Inferior parietal cortex (tissue), 1 donor: ENCODE data around the gene GNB3.

Experiments used
- DNase-seq: peaks from one replicate; pipeline ENCODE4 v3.0.0-alpha.2; 2016; ENCODE audit errors: extremely low spot score

GNB3 gene

DNA sequence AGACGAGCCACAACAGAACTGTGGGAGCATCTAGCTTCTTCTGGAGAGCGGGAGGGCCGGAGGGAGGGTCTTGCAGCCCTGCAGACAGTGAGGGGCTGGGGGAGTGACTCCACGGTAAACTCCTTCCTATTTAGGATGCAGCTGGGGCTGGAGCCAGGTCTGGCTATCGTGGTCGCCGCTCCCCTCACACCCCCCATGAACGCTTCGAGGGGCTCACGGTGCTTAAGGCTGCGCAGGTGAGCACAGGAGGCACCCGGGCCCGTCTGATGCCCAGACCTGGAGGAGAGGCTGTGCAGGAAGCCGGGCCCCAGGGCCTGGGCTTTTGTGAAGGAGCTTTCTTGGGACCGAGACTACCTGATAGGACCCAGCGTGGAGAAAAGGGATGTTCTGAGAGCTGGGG is 3.9 kb upstream of the GNB3 start:
- DNase-seq, result no peak

DNA sequence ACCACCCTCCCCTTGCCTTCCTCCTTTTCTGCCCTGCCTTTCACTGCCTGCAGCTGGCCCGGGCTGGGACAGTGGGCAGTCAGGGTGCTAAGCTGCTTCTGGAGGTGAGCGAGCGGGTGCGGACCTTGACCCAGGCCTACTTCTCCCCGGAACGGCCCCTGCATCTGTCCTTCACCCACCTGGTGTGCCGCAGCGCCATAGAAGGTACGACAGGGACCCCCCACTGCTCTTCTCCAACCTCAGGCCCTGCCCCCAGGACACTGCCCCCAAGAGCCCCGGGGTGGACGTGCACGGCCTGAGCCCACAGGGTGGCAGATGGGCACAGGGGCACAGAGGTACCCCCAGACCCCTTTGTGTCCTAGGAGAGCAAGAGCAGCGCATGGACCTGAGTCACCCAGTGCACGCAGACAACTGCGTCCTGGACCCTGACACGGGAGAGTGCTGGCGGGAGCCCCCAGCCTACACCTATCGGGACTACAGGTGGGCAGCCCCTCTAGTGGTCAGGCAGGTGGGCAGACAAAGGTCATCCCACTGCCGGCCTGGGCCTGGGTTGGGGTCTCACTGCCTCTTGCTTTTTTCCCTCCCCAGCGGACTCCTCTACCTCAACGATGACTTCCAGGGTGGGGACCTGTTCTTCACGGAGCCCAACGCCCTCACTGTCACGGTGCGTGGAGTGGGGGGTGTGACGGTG is 3.2 kb upstream of the GNB3 start:
- DNase-seq, result no peak

DNA sequence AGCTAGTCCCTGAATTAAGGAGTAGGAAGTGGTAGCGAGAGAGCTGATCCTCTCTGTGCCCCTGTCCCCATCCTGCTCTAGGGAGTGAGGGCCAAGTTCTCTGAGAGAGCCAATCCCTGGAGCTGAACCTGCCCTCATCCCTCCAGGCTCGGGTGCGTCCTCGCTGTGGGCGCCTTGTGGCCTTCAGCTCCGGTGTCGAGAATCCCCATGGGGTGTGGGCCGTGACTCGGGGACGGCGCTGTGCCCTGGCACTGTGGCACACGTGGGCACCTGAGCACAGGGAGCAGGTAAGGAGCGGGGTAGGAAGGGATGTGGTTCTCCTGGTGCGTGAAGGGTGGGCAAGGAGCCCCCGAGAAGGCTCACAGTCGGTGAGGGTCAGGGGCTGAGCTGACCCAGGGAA is 1.9 kb upstream of the GNB3 start:
- no peak for DNase-seq

DNA sequence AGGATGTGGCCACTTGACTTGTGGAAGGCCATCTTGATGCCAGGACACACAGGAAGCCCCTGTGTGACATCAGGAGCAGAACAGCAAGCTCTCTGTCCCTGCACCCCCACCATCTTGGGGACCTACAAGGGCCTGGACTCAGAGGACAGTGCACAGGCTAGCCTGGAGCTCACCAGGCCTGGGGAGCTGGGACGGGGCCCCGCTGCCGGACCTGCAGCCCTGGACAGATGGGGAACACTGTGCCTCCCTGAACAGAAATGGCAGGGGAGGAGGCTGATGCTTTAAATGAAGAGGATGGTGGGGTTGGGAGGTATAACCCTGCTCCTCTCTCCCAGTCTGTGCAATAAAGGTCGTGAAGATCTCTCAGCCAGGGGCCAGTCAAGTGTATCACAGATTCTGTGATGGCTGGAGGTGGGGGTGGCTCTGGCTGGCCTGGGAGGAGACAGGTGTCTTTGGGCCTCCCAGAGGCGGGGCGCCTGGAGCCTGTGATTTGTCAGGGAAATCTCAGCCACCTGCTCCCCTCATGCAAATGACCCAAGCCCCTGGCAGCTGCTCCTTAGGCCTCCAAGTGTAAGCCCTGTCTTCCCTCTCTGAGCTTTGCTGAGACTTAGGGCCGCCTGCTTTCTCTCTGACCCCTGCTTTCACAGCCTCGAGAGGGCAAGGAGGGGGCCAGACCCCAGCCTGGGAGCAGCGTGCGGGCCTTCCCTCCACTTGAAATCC is 1.1 kb upstream of the GNB3 start:
- no peak for DNase-seq

DNA sequence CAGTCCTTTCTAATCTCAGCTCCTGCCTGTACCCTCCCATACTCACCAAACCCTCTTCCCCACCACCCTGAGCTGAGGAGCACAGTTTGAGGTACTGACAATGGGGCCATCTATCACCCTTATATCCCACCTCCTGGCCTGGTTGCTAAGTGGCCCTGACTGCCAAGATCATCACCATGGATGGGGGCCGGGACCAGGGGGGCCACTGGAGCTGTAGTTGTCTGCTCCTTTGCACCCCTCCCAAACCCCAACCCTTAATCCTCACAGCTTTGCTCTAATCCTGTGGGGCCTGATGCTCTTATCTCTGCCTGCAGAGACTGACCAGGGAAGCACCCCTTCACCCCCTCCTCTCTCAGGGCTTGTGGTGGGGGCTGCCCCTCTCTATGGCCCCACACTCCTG is 395 bp upstream of the GNB3 start:
- DNase-seq, result no peak

DNA sequence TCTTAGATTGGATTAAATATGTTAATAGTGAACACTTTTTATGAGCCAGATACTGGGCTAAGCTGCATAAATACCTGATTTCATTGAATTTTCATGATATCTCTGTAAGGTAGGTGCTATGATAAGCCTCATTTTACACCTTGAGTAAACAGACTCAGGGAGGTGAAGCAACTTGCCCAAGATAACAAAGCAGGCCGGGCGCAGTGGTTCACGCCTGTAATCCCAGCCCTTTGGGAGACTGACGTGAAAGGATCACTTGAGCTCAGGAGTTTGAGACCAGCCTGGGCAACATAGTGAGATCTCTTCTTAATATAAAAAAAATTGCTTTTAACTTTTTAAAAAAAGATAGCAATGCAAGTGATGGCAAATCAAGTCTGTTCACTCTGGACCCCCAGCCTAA is 1.4 kb downstream of the GNB3 start:
- no peak for DNase-seq

DNA sequence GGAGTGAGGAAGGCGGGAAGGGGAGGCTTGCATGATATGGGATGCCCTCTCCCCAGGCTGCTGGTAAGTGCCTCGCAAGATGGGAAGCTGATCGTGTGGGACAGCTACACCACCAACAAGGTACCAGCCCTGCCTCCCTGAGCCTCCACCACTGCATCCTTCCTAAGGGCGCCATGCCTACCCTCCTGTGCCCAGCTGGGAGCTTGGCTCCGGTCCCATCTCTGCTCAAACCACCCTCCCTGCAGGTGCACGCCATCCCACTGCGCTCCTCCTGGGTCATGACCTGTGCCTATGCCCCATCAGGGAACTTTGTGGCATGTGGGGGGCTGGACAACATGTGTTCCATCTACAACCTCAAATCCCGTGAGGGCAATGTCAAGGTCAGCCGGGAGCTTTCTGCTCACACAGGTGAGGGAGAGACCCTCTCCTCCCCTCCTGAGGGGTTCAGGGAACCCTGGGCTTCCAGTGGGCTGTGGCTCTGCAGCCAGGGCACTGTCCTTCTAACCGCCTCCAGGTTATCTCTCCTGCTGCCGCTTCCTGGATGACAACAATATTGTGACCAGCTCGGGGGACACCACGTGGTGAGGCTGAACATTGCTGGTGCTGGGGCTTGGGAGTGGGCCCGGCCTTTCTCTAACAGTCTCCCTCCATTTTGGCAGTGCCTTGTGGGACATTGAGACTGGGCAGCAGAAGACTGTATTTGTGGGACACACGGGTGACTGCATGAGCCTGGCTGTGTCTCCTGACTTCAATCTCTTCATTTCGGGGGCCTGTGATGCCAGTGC is 2.6 kb downstream of the GNB3 start:
- DNase-seq, result no peak

DNA sequence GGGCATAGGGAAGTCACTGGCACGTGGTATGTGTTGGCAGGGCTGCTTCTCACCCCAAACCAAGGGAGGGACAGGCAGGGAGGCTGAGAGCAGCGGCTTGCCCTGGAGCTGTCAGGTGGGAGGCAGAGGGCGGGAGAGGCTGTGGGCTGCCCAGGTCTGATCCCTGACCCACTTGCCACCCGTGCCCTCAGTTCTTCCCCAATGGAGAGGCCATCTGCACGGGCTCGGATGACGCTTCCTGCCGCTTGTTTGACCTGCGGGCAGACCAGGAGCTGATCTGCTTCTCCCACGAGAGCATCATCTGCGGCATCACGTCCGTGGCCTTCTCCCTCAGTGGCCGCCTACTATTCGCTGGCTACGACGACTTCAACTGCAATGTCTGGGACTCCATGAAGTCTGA is 4.7 kb downstream of the GNB3 start:
- DNase-seq, result no peak

DNA sequence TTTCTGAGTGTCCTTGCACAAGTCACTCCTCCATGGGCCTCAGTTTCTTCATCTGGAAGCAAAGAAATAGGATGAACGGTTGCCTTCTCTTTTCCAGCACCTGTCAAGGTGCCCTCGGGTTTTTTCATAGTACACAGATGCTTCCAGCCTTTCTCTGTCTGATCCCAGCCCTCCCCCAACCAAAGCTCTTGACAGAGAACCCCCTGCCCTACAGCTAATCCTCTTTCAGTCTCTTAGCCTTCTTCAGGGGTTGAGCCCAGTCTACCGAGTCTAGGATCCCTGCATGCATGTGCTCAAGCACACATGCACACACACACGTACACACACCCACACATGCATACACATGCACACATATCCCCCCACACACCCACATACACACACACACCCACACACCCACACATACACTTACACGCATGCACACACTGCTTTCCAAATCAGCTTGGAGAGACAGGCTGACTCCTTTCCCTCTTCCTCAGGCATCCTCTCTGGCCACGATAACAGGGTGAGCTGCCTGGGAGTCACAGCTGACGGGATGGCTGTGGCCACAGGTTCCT is 5.7 kb downstream of the GNB3 start:
- DNase-seq, result no peak

DNA sequence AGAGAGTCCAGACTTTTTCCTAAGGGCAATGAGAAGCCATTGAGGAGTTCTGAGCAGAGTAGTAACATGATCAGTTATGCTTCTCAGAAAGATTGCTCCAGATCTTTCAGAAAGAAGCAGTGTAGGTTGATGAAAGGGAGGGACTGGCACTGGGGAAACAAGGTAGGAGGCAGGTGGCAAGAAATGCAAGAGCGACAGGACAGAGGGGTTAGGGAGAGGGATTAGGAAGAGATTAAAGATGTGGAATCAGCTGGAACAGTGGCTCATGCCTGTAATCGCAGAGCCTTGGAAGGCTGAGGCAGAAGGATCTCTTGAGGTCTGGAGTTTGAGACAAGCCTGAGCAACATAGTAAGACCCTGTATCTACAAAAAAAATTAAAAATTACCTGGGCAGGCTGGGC is 7.0 kb downstream of the GNB3 start:
- DNase-seq, result no peak

DNA sequence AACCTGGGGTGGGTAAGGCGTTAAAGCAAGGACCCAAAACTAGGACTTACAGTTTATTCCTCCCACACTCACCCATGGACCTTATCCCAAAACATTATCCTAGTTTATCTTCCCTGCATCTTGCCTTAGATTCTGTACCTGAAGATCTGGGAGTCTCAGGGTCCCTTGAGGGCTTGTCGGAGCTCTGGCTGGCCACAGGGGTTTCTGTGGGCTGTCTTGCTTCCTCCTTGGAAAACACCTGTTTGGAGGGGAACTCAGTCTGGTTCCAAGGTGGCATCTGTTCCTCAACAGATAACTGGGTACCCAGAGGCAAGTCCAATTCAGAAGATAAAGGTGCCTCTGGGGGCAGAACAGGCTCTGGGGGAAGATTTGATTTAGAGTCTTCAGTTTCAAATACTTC is 8.7 kb downstream of the GNB3 start:
- DNase-seq, result no peak

DNA sequence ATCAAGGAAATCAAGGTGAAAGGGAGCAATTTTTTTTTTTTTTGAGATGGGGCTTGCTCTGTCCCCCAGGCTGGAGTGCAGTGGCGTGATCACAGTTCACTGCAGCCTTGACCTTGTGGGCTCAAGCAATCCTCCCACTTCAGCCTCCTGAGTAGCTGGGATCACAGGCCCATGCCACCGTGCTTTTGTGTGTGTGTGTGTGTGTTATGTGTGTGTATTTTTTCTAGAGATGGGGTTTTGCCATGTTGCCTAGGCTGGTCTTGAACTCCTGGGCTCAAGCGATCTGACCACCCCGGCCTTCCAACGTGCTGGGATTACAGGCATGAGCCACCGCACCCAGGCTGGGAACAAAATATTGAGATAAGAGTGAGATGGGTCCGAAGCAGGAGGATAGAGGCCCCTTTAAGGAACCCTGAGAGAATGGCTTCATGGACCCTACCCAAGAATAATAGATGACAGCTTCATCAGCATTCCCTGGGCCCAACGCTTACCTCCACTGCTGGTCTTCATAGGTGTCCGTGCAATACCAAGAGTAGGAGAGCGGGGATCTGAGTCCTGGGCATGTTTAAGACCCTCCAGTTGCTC is 9.3 kb downstream of the GNB3 start:
- DNase-seq, result no peak

DNA sequence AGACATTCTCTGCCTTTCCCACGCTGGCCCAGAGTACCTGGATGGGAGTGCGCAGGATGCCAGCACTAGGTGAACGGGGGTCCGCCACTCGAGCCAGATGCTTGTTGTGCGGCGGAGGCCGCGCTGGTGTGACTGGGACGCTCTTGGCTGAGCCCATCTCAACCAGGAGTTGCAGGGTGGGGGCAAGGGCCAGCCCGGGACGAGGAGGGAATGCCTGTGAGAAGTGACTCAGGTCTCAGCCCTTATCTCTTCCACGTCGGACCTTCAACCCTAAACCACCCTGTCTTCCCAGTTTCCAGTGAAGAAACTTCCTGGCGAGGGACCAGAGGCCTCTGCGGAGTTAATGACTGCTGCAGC is 10.0 kb downstream of the GNB3 start:
- DNase-seq, result no peak

DNA sequence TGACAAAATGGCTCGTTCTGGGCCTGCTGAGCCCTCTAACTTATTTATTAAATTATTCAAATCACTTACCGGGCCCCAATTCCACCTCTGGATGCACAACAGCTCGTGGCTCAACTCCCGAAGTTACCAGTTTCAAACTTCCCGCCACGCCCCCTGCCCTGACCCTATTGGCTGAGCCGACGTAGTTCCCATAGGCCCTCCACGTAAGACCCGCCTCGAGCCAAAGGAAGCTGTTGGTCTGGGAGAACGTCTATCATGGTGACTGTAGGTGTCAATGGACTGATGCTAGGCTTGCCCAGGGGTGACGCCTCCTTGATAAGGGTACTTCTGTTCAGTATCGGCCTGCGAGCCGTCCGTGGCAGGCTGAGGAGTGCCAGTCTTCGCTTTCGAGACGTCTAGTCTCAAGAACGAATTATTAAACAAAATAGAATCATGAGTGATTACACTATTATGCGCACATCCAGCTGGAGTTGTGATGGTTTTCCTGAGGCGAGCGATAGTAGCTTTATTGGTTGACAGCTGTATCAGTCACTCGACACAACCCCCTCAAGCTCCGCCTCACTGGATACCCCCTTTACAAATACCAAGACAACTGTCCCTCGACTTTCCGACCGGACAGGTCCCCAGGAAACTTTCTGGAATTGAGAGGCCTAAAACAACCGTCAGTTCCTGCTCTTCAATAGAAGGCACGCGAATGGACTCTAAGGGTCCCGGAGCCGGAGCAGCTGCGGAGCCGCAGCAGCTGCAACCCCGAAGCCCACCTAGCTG is 10.6 kb downstream of the GNB3 start, which contains the start of gene CDCA3:
CDCA3 (minus strand) TSS at position 134 of the 768 bp plus-strand sequence. CDS start 334 bp downstream, outside the sequence.
- DNase-seq, result peak; percentile 97

DNA sequence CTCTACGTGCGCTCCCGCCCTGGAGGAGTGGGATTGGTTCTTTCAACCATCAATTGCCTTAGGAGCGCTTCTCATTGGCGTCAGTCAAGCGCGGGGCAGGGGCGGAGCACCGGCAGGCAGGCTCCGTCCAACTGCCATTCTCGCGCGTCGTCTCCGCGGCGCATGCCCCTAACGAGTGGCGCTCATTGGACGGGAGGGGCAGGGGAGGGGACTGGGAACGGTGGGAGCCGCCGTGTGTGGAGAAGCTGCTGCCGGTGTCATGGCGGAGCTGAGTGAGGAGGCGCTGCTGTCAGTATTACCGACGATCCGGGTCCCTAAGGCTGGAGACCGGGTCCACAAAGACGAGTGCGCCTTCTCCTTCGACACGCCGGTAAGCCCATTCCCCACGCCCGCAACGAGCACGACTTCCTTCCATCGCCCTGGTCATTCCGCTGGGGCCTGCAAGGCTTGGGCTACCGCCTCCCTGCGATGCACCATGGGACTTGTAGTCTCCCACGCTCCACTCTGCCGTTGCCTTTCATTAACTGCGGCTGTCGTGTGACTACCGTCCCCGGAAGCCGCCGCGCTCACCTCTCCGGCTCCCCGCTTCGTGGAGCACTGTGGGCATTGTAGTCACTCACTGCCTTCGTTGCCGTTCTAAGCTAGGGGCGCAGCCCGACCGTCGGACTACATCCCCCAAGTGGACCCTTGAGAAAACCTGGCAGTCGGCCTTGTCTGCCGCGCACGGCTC is 11.4 kb downstream of the GNB3 start, which contains the start of gene USP5:
USP5 (plus strand) TSS at position 230 of the 730 bp plus-strand sequence; CDS start at position 260, 30 bp downstream.
- DNase-seq, result peak; percentile 99

DNA sequence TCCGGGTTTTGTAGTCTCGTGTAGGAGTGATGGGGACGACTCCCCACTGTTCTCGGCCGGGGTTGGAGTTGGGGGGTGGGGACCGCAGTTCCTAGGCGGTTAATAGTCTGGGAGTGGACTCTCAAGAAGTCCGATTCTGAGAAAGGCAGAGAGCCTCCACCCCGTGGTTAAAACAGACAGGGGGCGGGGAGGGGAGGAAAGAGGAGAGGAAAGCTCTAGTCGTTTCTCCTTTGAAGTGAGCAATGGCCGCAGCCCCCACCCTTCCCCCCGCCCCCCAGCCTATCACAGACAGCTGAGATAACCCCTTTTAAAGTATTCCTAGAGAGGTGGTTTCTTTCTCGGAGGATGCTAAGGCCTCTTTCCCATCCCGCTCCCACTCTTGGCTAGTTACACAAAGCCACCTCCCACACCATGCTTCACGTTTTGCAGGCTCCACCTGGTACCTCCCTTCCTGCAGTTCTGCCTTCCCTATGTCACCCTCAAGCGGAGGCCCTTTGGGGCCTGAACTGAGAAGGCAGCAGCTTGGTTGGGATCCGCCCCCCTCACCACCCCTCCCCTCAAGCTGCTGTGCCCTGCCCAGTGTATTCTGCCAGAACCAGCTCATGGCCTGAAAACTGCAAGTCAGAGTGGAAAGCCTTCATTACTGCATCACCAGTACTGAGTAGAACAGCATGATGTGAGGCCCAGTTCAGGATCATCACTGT is 12.1 kb downstream of the GNB3 start:
- peak; percentile 32 for DNase-seq

DNA sequence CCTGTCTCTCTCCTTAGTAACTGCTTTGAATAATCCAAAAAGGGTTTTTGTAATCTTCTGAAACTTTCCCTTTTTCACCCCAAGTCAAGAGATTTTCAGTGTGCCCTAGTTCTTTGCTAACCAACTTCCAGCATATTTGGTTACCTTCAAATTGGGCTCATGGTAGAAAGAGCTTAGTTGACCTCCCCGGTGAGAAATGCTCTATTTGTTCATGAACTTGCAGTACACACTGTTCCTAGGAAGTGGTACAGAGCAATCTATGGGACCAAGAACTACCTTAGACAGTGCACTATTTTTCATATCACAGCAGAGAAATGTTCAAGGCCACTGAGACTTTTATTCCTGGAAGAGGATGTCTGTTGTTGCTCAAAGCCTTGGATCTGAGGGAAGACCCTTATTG is 12.9 kb downstream of the GNB3 start:
- DNase-seq, result no peak

DNA sequence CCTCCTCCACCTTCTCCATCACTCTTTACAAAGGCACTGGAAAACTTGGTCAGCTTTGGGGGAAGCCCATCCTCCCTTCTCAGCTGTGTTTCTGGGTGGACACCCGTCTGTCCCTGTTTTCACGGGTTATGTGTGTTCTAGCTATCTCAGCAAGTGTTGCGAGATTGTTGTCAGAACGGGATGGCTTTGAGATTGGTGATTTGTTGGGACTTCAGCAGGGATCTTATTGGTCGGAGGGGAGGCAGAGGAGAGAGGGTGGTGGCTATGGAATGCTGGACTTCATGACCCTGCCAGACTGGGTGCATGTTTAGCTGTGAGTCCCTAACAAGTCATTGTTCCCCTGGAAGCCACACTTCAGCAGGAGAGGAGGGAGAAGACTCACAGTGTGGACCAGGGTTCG is 13.3 kb downstream of the GNB3 start:
- DNase-seq, result no peak

DNA sequence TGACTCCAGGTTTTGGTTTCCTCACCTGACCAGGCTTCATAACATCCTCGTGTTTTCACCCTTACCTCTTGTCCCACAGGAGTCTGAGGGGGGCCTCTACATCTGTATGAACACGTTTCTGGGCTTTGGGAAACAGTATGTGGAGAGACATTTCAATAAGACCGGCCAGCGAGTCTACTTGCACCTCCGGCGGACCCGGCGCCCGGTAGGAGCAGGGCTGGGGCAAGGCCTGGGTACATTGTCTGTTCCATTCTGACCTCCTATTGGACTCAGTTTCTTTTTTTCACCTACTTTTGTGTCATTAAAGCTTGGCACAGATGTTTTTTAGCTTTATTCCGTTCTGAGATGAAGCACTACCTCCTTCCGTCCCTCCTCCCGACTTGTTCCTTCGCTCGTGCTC is 14.6 kb downstream of the GNB3 start:
- no peak for DNase-seq

DNA sequence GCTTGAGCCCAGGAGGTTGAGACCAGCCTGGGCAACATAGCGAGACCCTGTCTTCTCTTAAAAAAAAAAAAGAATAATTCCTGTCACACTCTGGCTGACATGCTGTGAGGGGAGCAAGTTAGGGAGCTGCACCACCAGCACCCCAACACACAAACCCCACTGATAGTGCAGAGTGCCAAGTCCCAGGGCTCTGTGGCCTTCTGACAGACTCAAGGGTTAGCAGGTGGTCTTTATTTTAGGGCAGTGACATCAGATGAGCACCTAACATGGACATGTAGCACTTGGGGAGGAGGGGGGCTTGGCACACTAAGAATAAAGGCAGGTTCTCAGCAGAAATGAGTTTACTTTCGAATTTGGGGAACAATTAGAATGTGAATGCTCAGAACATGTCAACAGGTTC is 18.1 kb downstream of the GNB3 start:
- no peak for DNase-seq
